Cardiac fibroblast (primary cell): ENCODE measurements around the gene RPS6KB2.

ENCODE experiments used
- DNase-seq, 2 donors: peaks; one replicate each; pipeline versions ENCODE4 v3.0.0 to v3.0.0-alpha.2; 2010; ENCODE audit warnings: low read depth in 2 of 2
- H3K4me3 ChIP-seq, 2 donors: replicated peaks in 1 of 2; 1 replicate in 1 of 2; 2 replicates in 1 of 2; pipeline ENCODE4 v1.5.1; 2011; ENCODE audit warnings: low read depth in 2 of 2, low read length in 2 of 2, mild to moderate bottlenecking in 2 of 2, moderate library complexity in 1 of 2
- TF ChIP-seq, protein P1 (sequence below): IDR thresholded peaks from one replicate; pipeline ENCODE4 v1.5.1; 2011; ENCODE audit warnings: low read depth, mild to moderate bottlenecking, low read length, inconsistent platforms

RPS6KB2 gene

DNA sequence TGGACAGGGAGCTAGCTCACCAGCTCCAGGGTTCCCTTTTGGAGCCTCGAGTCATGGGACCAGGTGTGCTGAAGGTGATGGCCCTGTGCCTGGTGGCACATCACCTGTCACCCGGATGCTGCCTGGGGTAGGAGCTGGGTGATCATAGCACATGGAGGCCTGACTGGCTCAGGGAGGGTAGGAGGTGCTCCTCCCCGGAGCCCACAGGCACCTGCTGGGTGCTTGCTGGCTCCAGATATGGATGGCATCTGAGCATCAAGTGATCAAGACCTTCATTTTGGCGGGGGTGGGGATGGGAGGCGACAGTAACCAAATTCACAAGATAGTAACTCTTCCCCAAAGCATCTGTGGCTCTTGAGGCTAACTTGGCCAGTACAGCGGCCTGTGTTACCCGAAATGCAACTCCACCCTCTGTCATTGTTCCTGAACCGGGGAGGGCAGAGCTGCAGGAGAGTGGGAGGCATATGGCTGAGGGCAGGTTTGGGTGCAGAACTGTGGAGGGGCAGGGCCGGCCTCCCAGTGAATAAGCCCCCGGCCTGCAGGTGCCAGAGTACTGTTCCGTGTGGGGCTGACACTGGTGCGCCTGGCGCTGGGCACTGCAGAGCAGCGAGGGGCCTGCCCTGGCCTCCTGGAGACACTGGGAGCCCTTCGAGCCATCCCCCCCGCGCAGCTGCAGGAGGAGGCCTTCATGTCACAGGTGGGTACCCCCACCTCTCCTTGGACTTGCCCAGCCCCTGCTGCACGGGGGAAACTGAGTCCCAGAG is 19.7 kb upstream of the RPS6KB2 start:
- TF ChIP-seq, protein P1, sequence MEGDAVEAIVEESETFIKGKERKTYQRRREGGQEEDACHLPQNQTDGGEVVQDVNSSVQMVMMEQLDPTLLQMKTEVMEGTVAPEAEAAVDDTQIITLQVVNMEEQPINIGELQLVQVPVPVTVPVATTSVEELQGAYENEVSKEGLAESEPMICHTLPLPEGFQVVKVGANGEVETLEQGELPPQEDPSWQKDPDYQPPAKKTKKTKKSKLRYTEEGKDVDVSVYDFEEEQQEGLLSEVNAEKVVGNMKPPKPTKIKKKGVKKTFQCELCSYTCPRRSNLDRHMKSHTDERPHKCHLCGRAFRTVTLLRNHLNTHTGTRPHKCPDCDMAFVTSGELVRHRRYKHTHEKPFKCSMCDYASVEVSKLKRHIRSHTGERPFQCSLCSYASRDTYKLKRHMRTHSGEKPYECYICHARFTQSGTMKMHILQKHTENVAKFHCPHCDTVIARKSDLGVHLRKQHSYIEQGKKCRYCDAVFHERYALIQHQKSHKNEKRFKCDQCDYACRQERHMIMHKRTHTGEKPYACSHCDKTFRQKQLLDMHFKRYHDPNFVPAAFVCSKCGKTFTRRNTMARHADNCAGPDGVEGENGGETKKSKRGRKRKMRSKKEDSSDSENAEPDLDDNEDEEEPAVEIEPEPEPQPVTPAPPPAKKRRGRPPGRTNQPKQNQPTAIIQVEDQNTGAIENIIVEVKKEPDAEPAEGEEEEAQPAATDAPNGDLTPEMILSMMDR: no peak
- DNase-seq: no peak
- no peak overlapping the region for H3K4me3 ChIP-seq

DNA sequence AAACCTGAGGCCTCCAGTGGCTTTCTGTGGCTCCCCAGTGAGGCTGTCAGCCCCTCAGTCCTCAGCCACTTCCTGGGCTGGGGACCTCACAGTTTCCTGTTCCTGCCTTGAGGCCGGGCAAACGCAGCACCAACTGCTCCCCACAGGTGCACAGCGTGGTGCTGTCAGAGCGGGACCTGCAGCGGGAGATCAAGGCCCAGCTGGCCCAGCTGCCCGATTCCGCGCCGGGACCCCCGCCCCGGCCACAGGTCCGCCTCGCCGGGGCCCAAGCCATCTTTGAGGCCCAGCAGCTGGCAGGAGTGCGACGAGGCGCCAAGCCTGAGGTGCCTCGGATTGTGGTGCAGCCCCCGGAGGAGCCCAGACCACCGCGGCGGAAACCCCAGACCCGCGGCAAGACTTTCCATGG is 19.0 kb upstream of the RPS6KB2 start:
- TF ChIP-seq, protein P1: no peak
- no peak for DNase-seq
- no peak overlapping the region for H3K4me3 ChIP-seq

DNA sequence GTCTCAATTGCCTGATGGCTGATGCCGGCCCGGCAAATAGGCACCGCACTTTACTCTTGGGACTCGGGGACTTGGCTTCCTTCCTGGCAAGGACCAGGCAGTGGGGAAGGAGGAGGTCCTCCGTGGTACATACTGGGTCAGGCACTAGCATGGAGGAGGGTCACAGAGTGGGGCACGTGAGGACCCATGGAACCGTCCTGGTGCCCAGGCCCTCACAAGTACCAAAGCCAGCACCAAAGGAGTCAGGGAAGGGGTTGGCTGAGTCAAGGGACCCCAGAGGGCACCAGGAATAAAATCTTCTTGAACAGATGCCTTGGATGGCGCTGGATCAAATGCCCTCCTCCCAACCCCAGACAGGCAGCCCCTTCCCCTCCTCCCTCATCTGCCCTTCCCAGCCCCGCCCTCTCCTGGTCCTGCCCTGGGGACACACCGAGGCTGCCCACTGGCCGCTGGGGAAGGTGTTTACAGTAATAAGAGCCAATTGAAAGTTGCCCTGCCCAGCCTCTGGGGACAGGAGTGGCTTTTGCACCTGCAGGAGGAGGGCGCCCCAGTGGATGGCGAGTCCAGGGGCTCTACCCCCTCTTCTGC is 18.4 kb upstream of the RPS6KB2 start:
- no peak for DNase-seq
- TF ChIP-seq, protein P1: no peak
- no peak overlapping the region for H3K4me3 ChIP-seq

DNA sequence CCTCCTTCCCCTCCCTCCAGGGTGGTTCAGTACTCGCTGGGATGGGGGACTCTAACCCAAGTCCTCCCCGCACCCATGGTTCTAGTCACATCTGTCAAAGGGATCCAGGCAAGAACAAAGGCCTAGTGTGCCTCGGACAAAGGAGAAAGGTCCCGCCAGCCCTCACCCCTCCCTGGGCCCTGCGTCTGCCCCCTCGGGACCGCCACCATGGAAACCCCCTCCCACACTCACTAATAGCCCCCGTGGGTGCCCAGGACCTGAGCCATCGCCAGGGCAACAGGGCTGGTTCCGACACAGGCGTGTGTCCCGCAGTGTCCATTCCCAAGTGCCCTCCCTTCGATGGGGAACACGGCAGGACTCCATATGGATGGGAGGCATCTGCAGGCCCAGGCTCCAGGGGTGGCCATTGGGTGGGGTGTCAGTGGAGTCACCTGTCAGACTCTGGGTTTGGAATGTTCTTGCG is 17.9 kb upstream of the RPS6KB2 start:
- H3K4me3 ChIP-seq: no peak overlapping the region
- no peak for DNase-seq
- TF ChIP-seq, protein P1: no peak

DNA sequence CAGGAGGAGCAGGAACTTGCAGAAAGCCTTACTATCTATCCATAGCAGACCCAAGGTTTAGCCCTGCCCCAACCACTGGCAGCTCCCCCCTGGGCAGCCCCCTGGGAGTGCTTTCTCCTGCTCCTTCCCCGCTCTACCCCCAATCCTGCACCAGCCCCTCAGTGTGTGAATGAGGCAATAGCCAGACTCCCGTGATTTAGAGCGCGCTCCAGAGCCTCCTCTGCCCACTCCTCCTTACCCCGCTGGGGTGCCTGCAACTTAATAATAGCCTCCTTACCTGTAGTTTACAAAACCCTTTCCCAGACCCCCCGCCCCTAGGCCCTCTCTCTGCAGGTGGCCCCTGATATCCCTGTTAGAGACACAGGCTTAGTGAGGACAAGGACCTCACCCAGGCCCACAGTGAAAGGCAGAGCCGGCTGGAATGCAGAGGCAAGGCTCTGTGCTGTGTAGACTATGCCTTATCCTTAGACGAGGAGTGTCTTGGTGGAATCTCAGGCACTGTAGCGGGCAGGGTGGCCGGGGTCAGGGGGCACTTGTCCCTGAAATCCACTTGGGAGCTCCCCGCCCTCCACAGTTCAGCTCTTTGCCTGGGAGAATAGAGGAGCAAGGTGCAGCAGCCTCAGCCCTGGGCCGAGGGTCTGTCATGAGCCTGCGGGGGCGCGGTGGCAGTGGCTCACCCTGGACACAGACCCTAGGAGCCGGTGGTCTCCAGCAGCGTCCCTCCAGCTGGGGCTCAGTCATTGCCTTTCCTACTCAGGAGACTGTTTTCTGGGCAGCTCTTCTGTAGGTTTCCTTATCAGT is 17.1 kb upstream of the RPS6KB2 start:
- TF ChIP-seq, protein P1: no peak
- no peak for DNase-seq
- no peak overlapping the region for H3K4me3 ChIP-seq

DNA sequence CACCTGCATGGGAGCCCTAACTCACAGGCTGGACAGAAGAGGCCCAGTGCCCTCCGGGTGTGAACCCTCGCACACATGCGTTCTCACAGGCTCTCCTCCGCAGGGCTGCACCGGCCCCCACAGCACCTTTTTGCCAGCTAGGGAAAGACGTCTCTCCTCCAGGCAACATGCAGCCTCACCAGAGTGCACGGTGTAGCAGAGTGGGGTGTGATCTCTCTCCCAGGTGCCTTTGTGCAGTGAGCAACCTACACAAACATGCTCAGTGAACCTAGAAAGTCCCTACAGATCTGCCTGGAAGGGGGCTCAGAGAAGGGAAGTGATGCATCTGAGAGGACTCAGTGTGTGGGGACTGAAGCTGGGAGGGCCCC is 16.5 kb upstream of the RPS6KB2 start:
- TF ChIP-seq, protein P1: no peak
- H3K4me3 ChIP-seq: no peak overlapping the region

More for the DNA sequence above, 16.5 kb upstream of the RPS6KB2 start:
- DNase-seq: no peak
